NCI-H748 (cell line): ENCODE measurements around the gene MACROD2.
"Not testable (repeated sequence)": the region's sequence is repeated elsewhere in the genome, so short reads cannot be mapped to it uniquely, and the experiment has no call there.

Source experiments
- DNase-seq: peaks from one replicate; lab custom pipeline; 2025; ENCODE audit not compliant: unreplicated experiment; lab: John Stamatoyannopoulos, UW

Gene MACROD2

GRCh38 chr20:15937179-15937578 is 1941.9 kb downstream of the MACROD2 start:
- no peak for DNase-seq

- no peak for DNase-seq
Measured at GRCh38 chr20:15938847-15939246, 1943.5 kb downstream of the MACROD2 start.

GRCh38 chr20:15940127-15940526 is 1944.8 kb downstream of the MACROD2 start:
- DNase-seq = no peak

- DNase-seq = no peak
Measured at GRCh38 chr20:15942130-15942529, 1946.8 kb downstream of the MACROD2 start.

GRCh38 chr20:15945289-15945688 is 1950.0 kb downstream of the MACROD2 start:
- DNase-seq = no peak

- DNase-seq = no peak
Measured at GRCh38 chr20:15949391-15949790, 1954.1 kb downstream of the MACROD2 start.

GRCh38 chr20:15951658-15952057 is 1956.3 kb downstream of the MACROD2 start:
- DNase-seq = no peak

- DNase-seq = no peak
Measured at GRCh38 chr20:15958142-15958541, 1962.8 kb downstream of the MACROD2 start.

GRCh38 chr20:15965165-15965564 is 1969.8 kb downstream of the MACROD2 start:
- no peak for DNase-seq

- DNase-seq = no peak
Measured at GRCh38 chr20:15967334-15967733, 1972.0 kb downstream of the MACROD2 start.

- no peak for DNase-seq
Measured at GRCh38 chr20:15976047-15976736, 1980.9 kb downstream of the MACROD2 start.

GRCh38 chr20:15977026-15977425 is 1981.7 kb downstream of the MACROD2 start:
- DNase-seq = no peak

- no peak for DNase-seq
Measured at GRCh38 chr20:15977758-15978157, 1982.4 kb downstream of the MACROD2 start.

GRCh38 chr20:15985494-15986368 is 1990.4 kb downstream of the MACROD2 start:
- not testable (repeated sequence) for DNase-seq

- no peak for DNase-seq
Measured at GRCh38 chr20:15986690-15987089, 1991.4 kb downstream of the MACROD2 start.

GRCh38 chr20:15991279-15991678 is 1996.0 kb downstream of the MACROD2 start:
- DNase-seq = no peak

- no peak for DNase-seq
Measured at GRCh38 chr20:15992564-15992963, 1997.2 kb downstream of the MACROD2 start.

- no peak for DNase-seq
Measured at GRCh38 chr20:16000112-16000511, 2004.8 kb downstream of the MACROD2 start.

GRCh38 chr20:16001286-16001685 is 2006.0 kb downstream of the MACROD2 start:
- DNase-seq = no peak

GRCh38 chr20:16003310-16003709 is 2008.0 kb downstream of the MACROD2 start:
- no peak for DNase-seq

- no peak for DNase-seq
Measured at GRCh38 chr20:16004108-16004854, 2009.0 kb downstream of the MACROD2 start.
